ENCODE measurements around the gene OR4K2.
"Not testable (repeated sequence)": the region's sequence is repeated elsewhere in the genome, so short reads cannot be mapped to it uniquely, and the experiment has no call there.

DNA sequence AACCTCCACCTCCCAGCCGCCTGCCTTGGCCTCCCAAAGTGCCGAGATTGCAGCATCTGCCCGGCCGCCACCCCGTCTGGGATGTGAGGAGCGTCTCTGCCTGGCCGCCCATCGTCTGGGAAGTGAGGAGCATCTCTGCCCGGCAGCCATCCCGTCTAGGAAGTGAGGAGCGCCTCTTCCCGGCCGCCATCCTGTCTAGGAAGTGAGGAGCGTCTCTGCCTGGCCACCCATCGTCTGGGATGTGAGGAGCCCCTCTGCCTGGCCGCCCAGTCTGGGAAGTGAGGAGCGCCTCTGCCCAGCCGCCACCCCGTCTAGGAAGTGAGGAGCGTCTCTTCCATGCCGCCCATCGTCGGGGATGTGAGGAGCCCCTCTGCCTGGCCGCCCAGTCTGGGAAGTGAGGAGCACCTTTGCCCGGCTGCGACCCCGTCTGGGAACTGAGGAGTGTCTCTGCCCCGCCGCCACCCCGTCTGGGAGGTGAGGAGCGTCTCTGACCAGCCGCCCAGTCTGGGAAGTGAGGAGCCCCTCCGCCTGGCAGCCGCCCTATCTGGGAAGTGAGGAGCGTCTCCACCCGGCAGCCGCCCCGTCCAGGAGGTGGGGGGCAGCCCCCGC lies 8.8 kb upstream of the OR4K2 start:
- not testable (repeated sequence) for TF ChIP-seq EZH2 (IDR thresholded peaks at IDR 0.05; ENCODE audit: low read depth)
- TF ChIP-seq, protein P1, sequence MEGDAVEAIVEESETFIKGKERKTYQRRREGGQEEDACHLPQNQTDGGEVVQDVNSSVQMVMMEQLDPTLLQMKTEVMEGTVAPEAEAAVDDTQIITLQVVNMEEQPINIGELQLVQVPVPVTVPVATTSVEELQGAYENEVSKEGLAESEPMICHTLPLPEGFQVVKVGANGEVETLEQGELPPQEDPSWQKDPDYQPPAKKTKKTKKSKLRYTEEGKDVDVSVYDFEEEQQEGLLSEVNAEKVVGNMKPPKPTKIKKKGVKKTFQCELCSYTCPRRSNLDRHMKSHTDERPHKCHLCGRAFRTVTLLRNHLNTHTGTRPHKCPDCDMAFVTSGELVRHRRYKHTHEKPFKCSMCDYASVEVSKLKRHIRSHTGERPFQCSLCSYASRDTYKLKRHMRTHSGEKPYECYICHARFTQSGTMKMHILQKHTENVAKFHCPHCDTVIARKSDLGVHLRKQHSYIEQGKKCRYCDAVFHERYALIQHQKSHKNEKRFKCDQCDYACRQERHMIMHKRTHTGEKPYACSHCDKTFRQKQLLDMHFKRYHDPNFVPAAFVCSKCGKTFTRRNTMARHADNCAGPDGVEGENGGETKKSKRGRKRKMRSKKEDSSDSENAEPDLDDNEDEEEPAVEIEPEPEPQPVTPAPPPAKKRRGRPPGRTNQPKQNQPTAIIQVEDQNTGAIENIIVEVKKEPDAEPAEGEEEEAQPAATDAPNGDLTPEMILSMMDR (conservative IDR thresholded peaks at IDR 0.05): not testable (repeated sequence)
